AG04450 (cell line): Measurements from ENCODE around the gene PDE4A. TPM values are rescaled to one million over a fixed set of nuclear protein-coding genes. Genes with fewer than 3 reads are reported as not detected.

Source experiments
- CTCF ChIA-PET: fragments of 300-600, 350-600 bp; formaldehyde crosslinking; extraction: SDS; loops from one replicate; lab custom pipeline; 2022; ENCODE audit warnings: antibody characterized with exemption, inconsistent platforms; lab: Charles Lee
- POLR2A ChIA-PET: fragments of 350-600 bp; formaldehyde crosslinking; extraction: SDS; loops from one replicate; lab custom pipeline; 2021; ENCODE audit warnings: antibody characterized with exemption, inconsistent platforms; lab: Yijun Ruan, JAX
- DNase-seq: peaks from one replicate; pipeline ENCODE4 v3.0.0-alpha.2; 2011; ENCODE audit warnings: low read depth, low spot score
- H3K27ac ChIP-seq: one replicate; pipeline ENCODE4 v1.5.1; 2012; ENCODE audit warnings: low read depth, low read length, control low read depth
- H3K27me3 ChIP-seq: one replicate; pipeline ENCODE4 v1.6.0; 2012; ENCODE audit warnings: low read length; ENCODE audit not compliant: control insufficient read depth, insufficient read depth
- H3K4me3 ChIP-seq: 2 replicates; pipeline ENCODE4 v1.5.1; 2011; ENCODE audit warnings: mild to moderate bottlenecking, low read depth, low read length, control low read depth
- H3K9me3 ChIP-seq: 2 replicates; pipeline ENCODE4 v1.5.1; 2012; ENCODE audit warnings: low read length; ENCODE audit not compliant: control insufficient read depth, insufficient read depth
- polyA plus RNA-seq: library from polyadenylated mRNA; depleted of rRNA; stranded (reverse); fragments of >200 nt; gene quantifications from 2 replicates; pipeline ENCODE4 v1.2.3, GENCODE V29; 2011
- TF ChIP-seq, protein P1 (sequence below): IDR thresholded peaks from 2 replicates; pipeline ENCODE4 v1.5.1; 2011; ENCODE audit warnings: low read depth, low read length, control low read depth, inconsistent platforms

The PDE4A gene
- polyA plus RNA-seq, 1 experiment = 2.9 TPM

DNA sequence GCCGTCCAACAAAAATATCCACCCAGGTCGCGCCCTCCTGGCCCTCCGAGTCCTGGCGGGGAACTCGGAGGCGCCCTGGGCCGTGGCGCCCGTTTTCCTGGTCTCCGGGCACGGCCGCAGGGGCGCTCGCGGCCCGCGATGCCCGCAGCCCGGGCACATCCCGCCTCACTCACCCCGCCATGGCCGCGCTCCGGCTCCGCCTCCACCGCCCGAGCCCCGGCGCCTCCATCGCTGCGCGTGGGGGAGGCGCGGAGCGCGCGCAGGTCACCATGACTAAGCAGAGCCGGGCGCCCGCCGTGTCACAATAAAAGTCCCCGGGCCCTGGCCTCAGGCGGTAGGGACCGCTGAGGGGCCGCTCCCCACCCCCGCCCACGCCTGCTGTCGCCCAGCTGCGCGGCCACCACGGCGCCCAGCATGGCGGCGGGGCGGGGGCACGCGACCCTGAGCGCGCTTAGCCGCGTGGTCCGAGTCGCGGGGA is 82.2 kb downstream of the PDE4A start:
- no peaks in the 10 kb centered on the region; the same call in 1 of the 2 replicates for H3K9me3 ChIP-seq
- ChIA-PET CTCF (interaction anchor here (0.6 kb wide), 1 partner anchor 59 kb away, joined by 3 read pairs; no protein-coding TSS in a partner anchor), POLR2A (interaction anchor here (0.6 kb wide), 1 partner anchor 150 kb away, joined by 7 read pairs; no protein-coding TSS in a partner anchor)
- H3K27ac ChIP-seq = peak overlapping the region; percentile 92
- TF ChIP-seq, protein P1, sequence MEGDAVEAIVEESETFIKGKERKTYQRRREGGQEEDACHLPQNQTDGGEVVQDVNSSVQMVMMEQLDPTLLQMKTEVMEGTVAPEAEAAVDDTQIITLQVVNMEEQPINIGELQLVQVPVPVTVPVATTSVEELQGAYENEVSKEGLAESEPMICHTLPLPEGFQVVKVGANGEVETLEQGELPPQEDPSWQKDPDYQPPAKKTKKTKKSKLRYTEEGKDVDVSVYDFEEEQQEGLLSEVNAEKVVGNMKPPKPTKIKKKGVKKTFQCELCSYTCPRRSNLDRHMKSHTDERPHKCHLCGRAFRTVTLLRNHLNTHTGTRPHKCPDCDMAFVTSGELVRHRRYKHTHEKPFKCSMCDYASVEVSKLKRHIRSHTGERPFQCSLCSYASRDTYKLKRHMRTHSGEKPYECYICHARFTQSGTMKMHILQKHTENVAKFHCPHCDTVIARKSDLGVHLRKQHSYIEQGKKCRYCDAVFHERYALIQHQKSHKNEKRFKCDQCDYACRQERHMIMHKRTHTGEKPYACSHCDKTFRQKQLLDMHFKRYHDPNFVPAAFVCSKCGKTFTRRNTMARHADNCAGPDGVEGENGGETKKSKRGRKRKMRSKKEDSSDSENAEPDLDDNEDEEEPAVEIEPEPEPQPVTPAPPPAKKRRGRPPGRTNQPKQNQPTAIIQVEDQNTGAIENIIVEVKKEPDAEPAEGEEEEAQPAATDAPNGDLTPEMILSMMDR = no peak
- H3K27me3 ChIP-seq = no peaks in the 10 kb centered on the region
- DNase-seq = peak; percentile 38
- peak overlapping the region; percentile 82 for H3K4me3 ChIP-seq

DNA sequence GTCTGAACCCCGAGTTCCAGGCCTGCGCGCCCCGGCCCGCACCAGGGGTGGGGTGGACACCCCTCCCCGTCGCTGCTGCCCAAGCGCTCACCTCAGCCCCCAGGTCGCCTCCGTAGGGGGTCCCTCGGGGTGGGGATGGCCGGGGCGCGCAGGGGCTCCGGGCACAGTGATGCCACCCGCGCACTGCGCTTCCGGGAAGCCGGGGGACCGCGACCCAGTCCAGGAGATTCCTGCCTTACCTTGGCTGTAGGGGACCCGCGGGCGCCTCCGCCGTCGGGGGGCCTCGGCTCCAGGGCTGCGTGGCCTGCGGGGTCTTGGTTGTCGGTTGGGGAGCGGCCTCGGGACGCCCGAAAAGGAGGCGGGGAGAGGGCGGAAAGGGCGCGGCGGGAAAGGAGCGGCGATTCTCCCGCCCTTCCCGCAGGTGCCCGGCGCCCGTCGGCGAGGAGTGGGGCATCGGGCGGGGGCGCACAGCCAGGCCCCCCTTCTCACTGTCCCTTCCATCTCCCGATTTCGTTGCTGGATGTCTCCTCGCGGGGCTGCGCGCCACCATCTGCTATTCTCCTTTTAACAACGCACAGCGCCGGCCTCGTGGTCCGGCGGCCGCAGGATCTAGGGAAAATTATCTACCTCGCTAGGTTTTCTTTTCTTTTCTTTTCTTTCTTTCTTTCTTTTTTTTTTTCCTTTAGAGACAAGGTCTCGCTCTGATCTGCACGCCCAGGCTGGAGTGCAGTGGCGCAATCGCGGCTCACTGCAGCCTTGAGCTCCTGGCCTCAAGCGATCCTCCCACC is 82.9 kb downstream of the PDE4A start, which contains the start of gene KEAP1:
TSS of gene KEAP1 (minus strand) at position 355 of the 788 bp plus-strand sequence. CDS start 3,323 bp downstream, outside the sequence.
- CTCF ChIA-PET = interaction anchor here (0.6 kb wide), 1 partner anchor 59 kb away, joined by 3 read pairs; no protein-coding TSS in a partner anchor
- Histone ChIP-seq H3K9me3 (no peaks in the 10 kb centered on the region; the same call in 1 of the 2 replicates), H3K27me3 (peaks cover 3% of the 10 kb centered on the region), H3K27ac (peak within 1 kb of the TSS; percentile 92), H3K4me3 (peak within 1 kb of the TSS; percentile 82)
- POLR2A ChIA-PET = interaction anchor here (0.6 to 0.7 kb wide), 2 partner anchors 149 to 311 kb away, joined by 3 to 7 read pairs; no protein-coding TSS in a partner anchor
- DNase-seq = no peak
- TF ChIP-seq, protein P1 = no peak

DNA sequence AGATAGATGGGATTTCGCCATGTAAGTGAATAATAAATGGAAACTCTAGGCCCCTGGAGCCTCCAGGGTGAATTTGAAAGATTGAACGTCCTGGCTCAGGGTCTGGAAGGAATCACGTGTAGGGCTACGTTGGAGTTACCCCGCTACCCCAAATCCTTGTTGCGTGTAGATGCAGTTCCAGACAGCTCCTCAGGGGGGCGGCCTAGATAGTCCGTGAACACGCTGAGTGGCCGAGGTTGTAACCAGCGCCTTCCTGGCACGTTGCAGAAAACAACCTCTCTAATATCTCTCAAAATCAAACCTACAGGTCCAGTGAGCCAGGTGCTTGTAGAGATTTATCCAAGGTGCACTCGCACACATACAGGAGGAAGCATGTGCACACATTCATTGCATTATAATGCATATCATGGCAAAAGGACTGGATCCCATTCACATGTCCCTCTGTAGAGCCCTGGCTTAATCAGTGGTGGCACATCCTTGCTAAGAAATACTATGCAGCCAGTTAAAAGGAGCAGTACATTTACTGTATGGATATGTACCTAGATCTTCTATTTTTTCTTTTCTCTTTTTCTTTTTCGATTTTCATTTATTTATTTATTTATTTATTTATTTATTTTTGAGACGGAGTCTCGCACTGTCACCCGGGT is 85.4 kb downstream of the PDE4A start:
- H3K27me3 ChIP-seq = peaks cover 3% of the 10 kb centered on the region
- no peaks in the 10 kb centered on the region; the same call in 1 of the 2 replicates for H3K9me3 ChIP-seq
- no peak for DNase-seq
- TF ChIP-seq, protein P1 = peak; percentile 81
- CTCF ChIA-PET = interaction anchor here (0.5 to 1.4 kb wide), 10 partner anchors 18 to 139 kb away, joined by 3 to 6 read pairs (median 4); partner anchors contain the start of gene CDC37
- H3K27ac ChIP-seq = no peak overlapping the region
- no peak overlapping the region for H3K4me3 ChIP-seq
- POLR2A ChIA-PET = no interaction called here

DNA sequence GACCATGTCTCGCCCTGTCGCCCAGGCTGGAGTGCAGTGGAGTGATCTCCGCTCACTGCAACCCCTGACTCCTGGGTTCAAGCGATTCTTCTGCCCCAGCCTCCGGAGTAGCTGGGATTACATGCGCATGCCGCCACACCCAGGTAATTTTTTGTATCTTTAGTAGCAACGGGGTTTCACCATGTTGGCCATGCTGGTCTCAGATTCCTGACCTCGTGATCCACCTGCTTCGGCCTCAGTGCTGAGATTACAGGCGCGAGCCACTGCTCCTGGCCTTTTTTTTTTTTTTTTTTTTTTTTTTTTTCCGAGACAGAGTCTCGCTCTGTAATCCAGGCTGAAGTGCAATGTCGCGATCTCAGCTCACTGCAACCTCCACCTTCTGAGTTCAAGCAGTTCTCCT is 87.7 kb downstream of the PDE4A start:
- Histone ChIP-seq H3K4me3 (no peak overlapping the region), H3K27me3 (peaks cover 17% of the 10 kb centered on the region), H3K27ac (no peak overlapping the region), H3K9me3 (no peaks in the 10 kb centered on the region)
- DNase-seq = no peak
- TF ChIP-seq, protein P1 = no peak
- ChIA-PET POLR2A (interaction anchor here (0.6 kb wide), 1 partner anchor 833 kb away, joined by 7 read pairs; the partner anchor contains the start of gene ZNF562), CTCF (interaction anchor here (0.6 to 1.9 kb wide), 5 partner anchors 9 to 192 kb away, joined by 3 to 5 read pairs (median 3); no protein-coding TSS in a partner anchor)
